ENCODE measurements around the gene PCSK5.

The PCSK5 gene

DNA sequence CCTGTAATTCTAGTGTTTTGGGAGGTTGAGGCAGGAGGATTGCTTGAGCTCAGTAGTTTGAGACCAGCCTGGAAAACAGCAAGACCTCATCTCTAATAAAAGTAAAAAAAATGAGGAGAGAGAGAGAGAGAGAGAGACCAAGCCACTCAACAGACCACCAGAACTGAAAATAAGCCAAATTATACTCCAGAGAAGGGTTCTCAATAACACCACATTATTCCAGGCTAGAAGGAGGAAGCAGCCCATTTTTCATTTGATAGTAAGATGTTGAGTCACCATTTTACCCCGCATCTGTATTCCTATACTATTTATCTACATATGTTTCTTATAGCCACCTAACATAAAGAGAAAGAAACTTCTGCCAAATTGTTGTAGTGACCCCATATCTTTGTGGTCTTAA, 134.8 kb downstream of the PCSK5 start:
- Histone ChIP-seq H3K9me3 (ENCODE audit: control insufficient read depth, insufficient read depth, low read length) (no peaks in the 10 kb centered on the region), H3K36me3 (ENCODE audit: control insufficient read depth, insufficient read depth, low read length) (no peaks in the 10 kb centered on the region), H3K4me1 (ENCODE audit: control insufficient read depth, insufficient read depth, low read length) (peaks cover 2% of the 10 kb centered on the region; the same call in 1 of the 2 replicates), H3K27ac (ENCODE audit: low read length) (no peak overlapping the region), H3K4me3 (ENCODE audit: low read length) (no peak overlapping the region), H3K27me3 (ENCODE audit: control insufficient read depth, insufficient read depth, low read length) (no peaks in the 10 kb centered on the region)
- DNase-seq (ENCODE audit: low read depth, low spot score) = no peak
- WGBS (ENCODE audit: insufficient coverage, insufficient read length) = no CpG with 5 or more reads among the region's 1 CpG

DNA sequence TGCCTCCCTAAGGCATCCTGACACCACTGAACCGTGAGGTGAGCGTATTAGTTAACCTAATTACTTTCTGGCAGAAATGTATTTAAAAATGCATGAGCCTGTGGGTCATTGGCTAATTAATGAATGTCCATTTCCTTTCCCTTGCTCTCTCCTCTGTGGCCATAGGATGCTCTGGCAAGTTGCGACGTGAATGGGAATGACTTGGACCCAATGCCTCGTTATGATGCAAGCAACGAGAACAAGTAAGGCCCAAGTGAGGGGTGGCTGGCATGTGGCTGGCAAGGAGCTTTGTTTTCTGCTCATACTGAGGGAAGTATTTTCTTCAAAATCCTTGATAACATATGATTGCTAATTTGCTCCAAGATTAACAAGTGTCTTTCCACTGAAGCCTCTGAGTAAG, 136.3 kb downstream of the PCSK5 start:
- Histone ChIP-seq H3K4me3 (ENCODE audit: low read length) (no peak overlapping the region), H3K9me3 (ENCODE audit: control insufficient read depth, insufficient read depth, low read length) (no peaks in the 10 kb centered on the region), H3K27ac (ENCODE audit: low read length) (no peak overlapping the region), H3K4me1 (ENCODE audit: control insufficient read depth, insufficient read depth, low read length) (peaks cover 1% of the 10 kb centered on the region; the same call in 1 of the 2 replicates), H3K36me3 (ENCODE audit: control insufficient read depth, insufficient read depth, low read length) (no peaks in the 10 kb centered on the region), H3K27me3 (ENCODE audit: control insufficient read depth, insufficient read depth, low read length) (no peaks in the 10 kb centered on the region)
- no CpG with 5 or more reads among the region's 6 CpGs for WGBS (ENCODE audit: insufficient coverage, insufficient read length)
- DNase-seq (ENCODE audit: low read depth, low spot score) = no peak

DNA sequence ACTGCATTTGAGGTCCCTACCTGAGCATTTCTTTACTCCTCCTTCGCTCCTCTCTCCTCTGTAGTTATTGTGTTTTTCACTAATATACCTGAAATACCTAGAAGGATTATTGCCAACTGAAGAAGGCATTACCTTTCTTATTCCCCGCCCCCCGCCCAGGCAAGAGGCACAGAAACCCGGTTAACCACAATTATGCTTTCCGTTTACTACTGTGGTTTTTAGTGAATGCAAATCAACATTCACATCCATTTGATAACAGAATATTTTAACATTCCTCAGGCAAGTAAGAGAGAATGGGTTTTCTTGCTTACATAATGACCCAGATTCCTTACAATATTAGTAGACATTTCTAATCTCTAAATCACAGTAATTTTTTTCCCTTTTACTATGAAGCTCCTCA, 136.9 kb downstream of the PCSK5 start:
- Histone ChIP-seq H3K27ac (ENCODE audit: low read length) (no peak overlapping the region), H3K36me3 (ENCODE audit: control insufficient read depth, insufficient read depth, low read length) (no peaks in the 10 kb centered on the region), H3K27me3 (ENCODE audit: control insufficient read depth, insufficient read depth, low read length) (no peaks in the 10 kb centered on the region), H3K4me3 (ENCODE audit: low read length) (no peak overlapping the region), H3K9me3 (ENCODE audit: control insufficient read depth, insufficient read depth, low read length) (no peaks in the 10 kb centered on the region), H3K4me1 (ENCODE audit: control insufficient read depth, insufficient read depth, low read length) (no peaks in the 10 kb centered on the region)
- no CpG with 5 or more reads among the region's 5 CpGs for WGBS (ENCODE audit: insufficient coverage, insufficient read length)
- DNase-seq (ENCODE audit: low read depth, low spot score) = no peak

DNA sequence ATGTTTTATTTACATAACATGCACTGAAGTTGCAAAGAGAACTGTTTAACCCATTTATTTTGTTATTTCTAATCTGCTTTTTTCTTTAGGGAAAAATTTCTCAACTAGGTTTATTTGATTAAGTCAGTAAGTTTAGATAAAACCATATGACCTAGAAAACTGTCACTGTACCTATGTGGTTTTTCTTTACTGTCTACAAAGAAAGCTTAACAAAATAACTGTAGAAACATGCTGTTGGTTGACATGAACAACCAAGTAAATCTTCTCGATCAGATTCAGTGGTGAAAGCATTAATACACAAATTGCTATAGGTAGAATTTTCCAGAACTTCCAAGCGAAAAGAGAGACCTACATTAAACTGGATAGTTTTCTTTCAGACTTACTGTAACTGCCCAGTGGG, 137.4 kb downstream of the PCSK5 start:
- no peaks in the 10 kb centered on the region for H3K4me1 ChIP-seq (ENCODE audit: control insufficient read depth, insufficient read depth, low read length)
- no CpG with 5 or more reads among the region's 2 CpGs for WGBS (ENCODE audit: insufficient coverage, insufficient read length)
- H3K27me3 ChIP-seq (ENCODE audit: control insufficient read depth, insufficient read depth, low read length) = no peaks in the 10 kb centered on the region
- no peak for DNase-seq (ENCODE audit: low read depth, low spot score)
- no peaks in the 10 kb centered on the region for H3K9me3 ChIP-seq (ENCODE audit: control insufficient read depth, insufficient read depth, low read length)
- H3K27ac ChIP-seq (ENCODE audit: low read length) = no peak overlapping the region
- no peaks in the 10 kb centered on the region for H3K36me3 ChIP-seq (ENCODE audit: control insufficient read depth, insufficient read depth, low read length)
- no peak overlapping the region for H3K4me3 ChIP-seq (ENCODE audit: low read length)

DNA sequence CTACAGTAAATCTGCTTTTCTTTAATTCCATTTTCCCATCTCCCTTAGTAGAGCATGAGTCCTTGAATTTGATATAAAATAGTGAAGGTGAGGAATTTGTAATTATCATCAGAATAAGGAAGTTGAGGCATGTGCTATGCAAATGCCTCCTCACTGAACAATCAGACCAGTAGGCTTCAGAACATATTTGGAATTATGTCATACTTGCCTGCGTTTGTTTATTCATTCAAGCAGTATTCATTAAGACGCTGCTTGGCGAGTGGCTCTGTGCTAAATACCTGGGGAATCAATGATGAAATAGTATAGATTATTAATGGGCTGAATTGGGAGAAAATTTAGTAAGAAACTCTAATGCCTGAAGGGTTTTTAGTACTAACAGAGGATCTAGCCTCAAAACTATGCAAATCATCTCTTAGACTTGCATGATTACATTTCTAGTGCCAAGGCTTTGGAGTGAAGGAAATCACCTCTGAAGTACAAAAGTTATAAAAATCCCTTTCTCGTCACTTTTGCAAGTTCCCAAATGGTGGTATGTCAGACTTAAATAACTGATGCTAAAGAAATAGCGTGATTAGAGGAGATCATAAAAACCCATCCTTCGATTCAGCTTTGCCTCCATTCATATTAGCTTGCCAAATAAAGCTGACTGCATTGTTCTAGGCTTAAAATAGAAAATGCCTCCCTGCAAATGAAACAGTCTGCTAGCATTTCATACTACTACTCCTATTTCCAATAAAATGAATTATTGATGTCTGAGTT, 141.7 kb downstream of the PCSK5 start:
- H3K36me3 ChIP-seq (ENCODE audit: control insufficient read depth, insufficient read depth, low read length) = no peaks in the 10 kb centered on the region
- no peak overlapping the region for H3K27ac ChIP-seq (ENCODE audit: low read length)
- 0 out of 2 replicates have a peak, but pooled peaks cover 1% of the 10 kb centered on the region for H3K4me1 ChIP-seq (ENCODE audit: control insufficient read depth, insufficient read depth, low read length)
- H3K9me3 ChIP-seq (ENCODE audit: control insufficient read depth, insufficient read depth, low read length) = no peaks in the 10 kb centered on the region
- H3K4me3 ChIP-seq (ENCODE audit: low read length) = no peak overlapping the region
- no peak for DNase-seq (ENCODE audit: low read depth, low spot score)
- WGBS (ENCODE audit: insufficient coverage, insufficient read length) = no CpG with 5 or more reads among the region's 6 CpGs
- H3K27me3 ChIP-seq (ENCODE audit: control insufficient read depth, insufficient read depth, low read length) = no peaks in the 10 kb centered on the region

DNA sequence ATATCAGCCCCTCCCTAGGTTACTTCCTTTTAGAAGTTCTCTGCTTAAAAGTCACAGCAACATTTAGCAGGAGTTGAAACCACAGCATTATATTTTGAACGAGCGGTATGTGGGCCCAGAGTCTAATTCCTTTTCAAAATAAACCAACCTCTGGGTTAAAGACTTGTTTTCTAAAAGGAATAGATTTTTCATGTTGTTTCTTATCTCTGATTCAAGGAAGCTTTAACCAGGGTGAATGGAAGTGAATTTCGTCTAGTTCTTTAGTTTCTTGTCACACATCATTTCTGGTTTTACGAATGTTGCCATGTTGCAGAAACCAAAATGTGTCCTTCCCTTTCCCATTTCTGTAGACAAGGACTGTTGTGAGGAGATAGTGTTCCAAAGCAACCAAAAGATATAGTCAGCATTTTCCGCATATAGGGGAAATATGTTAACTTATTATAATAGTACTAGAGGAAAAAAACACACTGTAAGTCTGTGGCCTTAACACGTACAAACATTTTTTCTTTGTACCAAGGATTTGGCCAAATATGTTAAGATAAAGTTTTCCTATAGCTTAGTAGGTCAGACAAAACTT, 142.4 kb downstream of the PCSK5 start:
- no peak overlapping the region for H3K4me3 ChIP-seq (ENCODE audit: low read length)
- WGBS (ENCODE audit: insufficient coverage, insufficient read length) = no CpG with 5 or more reads among the region's 6 CpGs
- H3K4me1 ChIP-seq (ENCODE audit: control insufficient read depth, insufficient read depth, low read length) = peaks cover 4% of the 10 kb centered on the region; the same call in 1 of the 2 replicates
- H3K36me3 ChIP-seq (ENCODE audit: control insufficient read depth, insufficient read depth, low read length) = no peaks in the 10 kb centered on the region
- DNase-seq (ENCODE audit: low read depth, low spot score) = no peak
- no peak overlapping the region for H3K27ac ChIP-seq (ENCODE audit: low read length)
- H3K9me3 ChIP-seq (ENCODE audit: control insufficient read depth, insufficient read depth, low read length) = no peaks in the 10 kb centered on the region
- H3K27me3 ChIP-seq (ENCODE audit: control insufficient read depth, insufficient read depth, low read length) = no peaks in the 10 kb centered on the region

DNA sequence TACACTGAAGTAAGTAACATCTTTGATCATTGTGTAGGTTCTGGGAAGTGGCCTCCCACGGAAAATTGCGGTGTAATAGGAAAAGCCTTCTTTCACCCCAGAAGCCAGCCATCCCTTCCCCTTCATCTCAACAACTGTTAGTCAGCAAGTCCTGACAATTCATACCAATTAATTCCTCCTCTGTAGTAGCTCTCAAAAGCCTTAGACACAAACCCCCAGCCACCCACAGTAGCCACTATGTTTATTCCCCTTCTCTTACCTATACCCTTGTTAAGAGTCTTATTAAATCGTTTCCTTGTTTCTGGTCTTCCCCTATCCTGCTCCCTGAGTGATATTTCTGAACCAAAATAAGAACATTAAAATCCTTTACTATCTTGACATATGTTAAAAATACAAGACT, 143.6 kb downstream of the PCSK5 start:
- Histone ChIP-seq H3K4me1 (ENCODE audit: control insufficient read depth, insufficient read depth, low read length) (peaks cover 8% of the 10 kb centered on the region; the same call in 1 of the 2 replicates), H3K36me3 (ENCODE audit: control insufficient read depth, insufficient read depth, low read length) (no peaks in the 10 kb centered on the region), H3K9me3 (ENCODE audit: control insufficient read depth, insufficient read depth, low read length) (no peaks in the 10 kb centered on the region), H3K4me3 (ENCODE audit: low read length) (no peak overlapping the region), H3K27me3 (ENCODE audit: control insufficient read depth, insufficient read depth, low read length) (no peaks in the 10 kb centered on the region), H3K27ac (ENCODE audit: low read length) (no peak overlapping the region)
- DNase-seq (ENCODE audit: low read depth, low spot score) = no peak
- no CpG with 5 or more reads among the region's 3 CpGs for WGBS (ENCODE audit: insufficient coverage, insufficient read length)

DNA sequence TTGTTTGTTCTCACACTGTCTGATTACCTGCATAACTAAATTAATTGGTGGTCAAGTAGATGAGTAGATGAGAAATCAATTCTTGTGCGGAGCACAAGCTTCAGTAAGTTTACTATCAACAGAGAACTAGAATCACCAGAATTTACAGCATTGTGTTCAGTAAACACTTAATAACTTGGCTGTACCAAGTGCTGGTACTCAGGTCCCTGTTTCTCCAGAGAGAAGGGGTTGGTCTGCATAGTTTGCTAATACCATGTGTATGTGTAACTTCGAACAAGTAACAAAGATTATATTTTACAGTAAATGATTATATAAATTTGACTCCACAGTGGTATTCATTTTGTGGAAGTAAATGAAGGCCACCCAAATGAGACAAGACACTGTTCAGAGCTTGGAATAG, 146.3 kb downstream of the PCSK5 start:
- Histone ChIP-seq H3K36me3 (ENCODE audit: control insufficient read depth, insufficient read depth, low read length) (no peaks in the 10 kb centered on the region), H3K27me3 (ENCODE audit: control insufficient read depth, insufficient read depth, low read length) (no peaks in the 10 kb centered on the region), H3K9me3 (ENCODE audit: control insufficient read depth, insufficient read depth, low read length) (no peaks in the 10 kb centered on the region), H3K4me1 (ENCODE audit: control insufficient read depth, insufficient read depth, low read length) (peaks cover 8% of the 10 kb centered on the region; the same call in 1 of the 2 replicates), H3K27ac (ENCODE audit: low read length) (no peak overlapping the region), H3K4me3 (ENCODE audit: low read length) (no peak overlapping the region)
- no CpG with 5 or more reads among the region's 2 CpGs for WGBS (ENCODE audit: insufficient coverage, insufficient read length)
- no peak for DNase-seq (ENCODE audit: low read depth, low spot score)

DNA sequence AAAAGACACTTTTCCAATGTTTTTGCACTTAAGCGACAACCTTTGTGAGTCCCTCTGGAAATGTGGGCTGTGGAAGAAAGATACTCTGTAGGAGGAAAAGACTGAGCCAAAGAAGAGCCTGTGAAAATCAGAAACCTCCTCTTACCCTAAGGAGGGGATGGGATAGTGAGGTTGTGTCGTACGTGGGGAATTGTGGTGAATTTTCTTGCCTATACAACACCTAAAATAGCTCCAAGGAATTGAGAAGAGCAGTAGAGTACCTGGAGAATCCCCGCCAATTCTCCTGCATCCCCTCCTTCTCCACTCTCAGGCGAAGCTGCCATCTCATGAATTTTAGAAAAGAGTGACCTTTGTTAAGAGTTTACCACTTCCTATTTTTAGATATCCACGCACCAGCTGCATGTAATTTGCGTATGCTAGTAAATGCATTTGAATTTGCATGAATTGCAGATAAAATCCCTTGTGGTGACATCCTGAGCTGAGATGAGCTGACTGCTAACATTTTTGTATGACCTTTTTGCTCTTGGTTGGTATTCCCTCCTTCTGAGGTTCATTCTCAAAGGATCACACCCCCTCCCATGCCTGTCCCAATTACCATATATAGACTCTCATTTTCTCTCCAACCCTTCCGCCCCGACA, 147.2 kb downstream of the PCSK5 start:
- DNase-seq (ENCODE audit: low read depth, low spot score) = no peak
- Histone ChIP-seq H3K27ac (ENCODE audit: low read length) (no peak overlapping the region), H3K9me3 (ENCODE audit: control insufficient read depth, insufficient read depth, low read length) (no peaks in the 10 kb centered on the region), H3K27me3 (ENCODE audit: control insufficient read depth, insufficient read depth, low read length) (no peaks in the 10 kb centered on the region), H3K4me1 (ENCODE audit: control insufficient read depth, insufficient read depth, low read length) (peaks cover 8% of the 10 kb centered on the region; the same call in 1 of the 2 replicates), H3K36me3 (ENCODE audit: control insufficient read depth, insufficient read depth, low read length) (no peaks in the 10 kb centered on the region), H3K4me3 (ENCODE audit: low read length) (no peak overlapping the region)
- WGBS (ENCODE audit: insufficient coverage, insufficient read length) = no CpG with 5 or more reads among the region's 9 CpGs

DNA sequence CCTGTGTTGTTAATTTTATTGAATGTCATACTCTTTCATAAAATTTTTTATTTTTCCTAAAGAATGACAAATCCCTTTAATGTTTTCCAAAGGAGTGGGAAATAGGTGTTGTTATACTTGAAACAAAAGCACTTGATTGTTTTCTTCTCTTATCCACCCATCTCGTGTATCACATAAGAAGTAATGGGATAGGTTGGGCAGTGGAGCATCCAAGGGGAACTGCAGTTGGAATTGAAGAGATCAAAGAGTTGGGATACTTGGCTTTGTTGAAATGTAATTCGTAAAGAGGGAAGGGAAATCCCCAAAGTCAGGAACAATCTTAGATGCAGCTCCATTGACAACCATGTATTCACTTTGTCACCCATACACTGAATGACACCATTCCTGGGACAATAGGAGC, 148.0 kb downstream of the PCSK5 start:
- Histone ChIP-seq H3K27ac (ENCODE audit: low read length) (no peak overlapping the region), H3K9me3 (ENCODE audit: control insufficient read depth, insufficient read depth, low read length) (no peaks in the 10 kb centered on the region), H3K4me1 (ENCODE audit: control insufficient read depth, insufficient read depth, low read length) (peaks cover 8% of the 10 kb centered on the region; the same call in 1 of the 2 replicates), H3K27me3 (ENCODE audit: control insufficient read depth, insufficient read depth, low read length) (no peaks in the 10 kb centered on the region), H3K36me3 (ENCODE audit: control insufficient read depth, insufficient read depth, low read length) (no peaks in the 10 kb centered on the region), H3K4me3 (ENCODE audit: low read length) (no peak overlapping the region)
- DNase-seq (ENCODE audit: low read depth, low spot score) = no peak
- no CpG with 5 or more reads among the region's 2 CpGs for WGBS (ENCODE audit: insufficient coverage, insufficient read length)

Measured in iPS DF 6.9 (cell line).